DOHH2 (cell line): ENCODE results near the gene RGS13.

Experiments used
- H3F3A ChIP-seq: fragments of 200-600 bp; sonication (generic), shearing (Covaris generic); 2 replicates; pipeline ENCODE4 v1.6.0; 2016; ENCODE audit warnings: antibody characterized with exemption, mild to moderate bottlenecking; ENCODE audit not compliant: control insufficient read depth, insufficient read depth
- H3K27ac ChIP-seq: fragments of 200-600 bp; sonication (generic); 2 replicates; pipeline ENCODE4 v1.5.1; 2014; ENCODE audit warnings: low read depth, mild to moderate bottlenecking, low read length, moderate library complexity
- H3K27me3 ChIP-seq: fragments of 200-600 bp; sonication (generic); 2 replicates; pipeline ENCODE4 v1.6.1; 2014; ENCODE audit warnings: mild to moderate bottlenecking, low read length, mixed read lengths; ENCODE audit not compliant: control insufficient read depth
- H3K36me3 ChIP-seq: fragments of 200-600 bp; sonication (generic); 2 replicates; pipeline ENCODE4 v1.6.1; 2014; ENCODE audit warnings: mild to moderate bottlenecking, low read length, moderate library complexity, mixed read lengths; ENCODE audit not compliant: control insufficient read depth
- H3K4me1 ChIP-seq: fragments of 200-600 bp; sonication (generic); 2 replicates; pipeline ENCODE4 v1.6.1; 2014; ENCODE audit warnings: mild to moderate bottlenecking, low read length, mixed read lengths; ENCODE audit not compliant: control insufficient read depth
- H3K4me2 ChIP-seq: fragments of 200-600 bp; sonication (generic); 2 replicates; pipeline ENCODE4 v1.6.0; 2014; ENCODE audit warnings: mild to moderate bottlenecking, low read length, moderate library complexity
- H3K4me3 ChIP-seq: fragments of 200-600 bp; sonication (generic); 2 replicates; pipeline ENCODE4 v1.5.1; 2014; ENCODE audit warnings: mild to moderate bottlenecking, low read length, mixed read lengths
- H3K79me2 ChIP-seq: fragments of 200-600 bp; sonication (generic); 2 replicates; pipeline ENCODE4 v1.6.1; 2014; ENCODE audit warnings: mild to moderate bottlenecking, low read length, mixed read lengths; ENCODE audit not compliant: control insufficient read depth
- H3K9me2 ChIP-seq: fragments of 200-600 bp; sonication (generic); replicated peaks from 2 replicates; pipeline ENCODE4 v1.6.1; 2014; ENCODE audit warnings: mild to moderate bottlenecking, low read length, mixed read lengths; ENCODE audit not compliant: control insufficient read depth
- H3K9me3 ChIP-seq: fragments of 200-600 bp; sonication (generic); 2 replicates; pipeline ENCODE4 v1.6.1; 2014; ENCODE audit warnings: antibody characterized with exemption, low read length, mixed read lengths; ENCODE audit not compliant: control insufficient read depth, insufficient read depth
- H4K20me1 ChIP-seq: fragments of 200-600 bp; sonication (generic); 2 replicates; pipeline ENCODE4 v1.6.0; 2014; ENCODE audit warnings: low read depth, mild to moderate bottlenecking, antibody characterized with exemption, low read length, moderate library complexity; ENCODE audit not compliant: control insufficient read depth, insufficient read depth
- CTCF ChIP-seq: fragments of 200-600 bp; sonication (generic); IDR thresholded peaks from one replicate; pipeline ENCODE4 v1.5.1; 2014; ENCODE audit warnings: antibody characterized with exemption, mild to moderate bottlenecking, low read depth, low read length; ENCODE audit not compliant: poor library complexity, severe bottlenecking
- EZH2phosphoT487 ChIP-seq: fragments of 200-600 bp; sonication (generic); IDR thresholded peaks from 2 replicates; pipeline ENCODE4 v1.6.1; 2017; ENCODE audit warnings: borderline replicate concordance, mild to moderate bottlenecking, antibody characterized with exemption, low read length, moderate library complexity, mixed read lengths

RGS13 gene

GRCh38 chr1:192595299-192595698, 40.6 kb upstream of the RGS13 start:
- no peaks in the 10 kb centered on the region for H3K9me2 ChIP-seq
- H3K36me3 ChIP-seq, result no peaks in the 10 kb centered on the region
- TF ChIP-seq CTCF, result no peak
- no peaks in the 10 kb centered on the region for H3F3A ChIP-seq
- H3K27me3 ChIP-seq, result no peaks in the 10 kb centered on the region
- no peaks in the 10 kb centered on the region for H3K79me2 ChIP-seq
- no peaks in the 10 kb centered on the region for H4K20me1 ChIP-seq
- H3K27ac ChIP-seq, result no peak overlapping the region
- H3K4me2 ChIP-seq, result no peak overlapping the region
- no peaks in the 10 kb centered on the region for H3K9me3 ChIP-seq
- H3K4me3 ChIP-seq, result no peak overlapping the region
- H3K4me1 ChIP-seq, result no peaks in the 10 kb centered on the region

DNA sequence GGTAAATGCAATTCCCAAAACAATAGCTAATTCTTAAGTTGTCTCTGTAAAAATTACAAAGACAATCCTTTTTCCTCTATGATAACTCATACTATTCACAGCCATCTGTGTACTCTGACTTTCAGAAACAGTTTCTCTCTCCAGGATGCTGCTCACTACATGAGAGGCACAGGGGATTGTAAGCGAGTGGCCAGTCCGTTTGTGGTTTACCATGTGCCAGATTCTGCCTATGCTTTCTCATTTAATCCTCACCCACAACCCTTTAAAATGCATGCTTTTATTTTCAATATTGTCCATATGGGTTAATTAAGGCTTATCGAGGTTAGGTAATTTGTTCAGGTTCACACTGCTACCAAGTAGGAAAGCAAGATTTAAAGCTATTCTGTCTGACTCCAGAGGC, 37.4 kb upstream of the RGS13 start:
- no peaks in the 10 kb centered on the region for H3K9me2 ChIP-seq
- H3K36me3 ChIP-seq, result no peaks in the 10 kb centered on the region
- no peaks in the 10 kb centered on the region for H4K20me1 ChIP-seq
- 0 out of 2 replicates have a peak, but pooled peaks cover 1% of the 10 kb centered on the region for H3F3A ChIP-seq
- H3K9me3 ChIP-seq, result no peaks in the 10 kb centered on the region
- H3K4me2 ChIP-seq, result no peak overlapping the region
- no peak overlapping the region for H3K4me3 ChIP-seq
- TF ChIP-seq EZH2phosphoT487 (no peak), CTCF (no peak)
- H3K4me1 ChIP-seq, result peaks cover 11% of the 10 kb centered on the region; the same call in 1 of the 2 replicates
- no peaks in the 10 kb centered on the region for H3K79me2 ChIP-seq
- no peaks in the 10 kb centered on the region for H3K27me3 ChIP-seq
- H3K27ac ChIP-seq, result no peak overlapping the region

DNA sequence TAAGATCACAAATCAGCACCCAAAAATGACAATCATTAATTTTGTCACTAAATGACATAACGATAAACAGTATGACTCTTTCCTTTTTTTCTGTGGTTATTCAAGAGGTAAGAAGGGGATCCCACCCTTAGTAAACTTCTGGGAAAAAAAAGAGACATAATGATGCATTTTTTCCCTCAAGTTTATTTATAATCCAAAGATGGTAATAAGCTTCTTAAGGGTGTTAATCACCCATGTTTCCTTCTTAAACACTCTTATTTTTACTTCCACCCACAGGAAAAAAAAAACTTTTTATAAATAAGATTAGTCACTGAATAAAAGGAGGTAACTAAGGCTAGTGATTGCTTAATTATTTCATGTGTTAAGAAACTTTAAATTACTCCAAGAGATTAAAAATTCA, 35.7 kb upstream of the RGS13 start:
- Histone ChIP-seq H3F3A (0 out of 2 replicates have a peak, but pooled peaks cover 2% of the 10 kb centered on the region), H3K27me3 (no peaks in the 10 kb centered on the region), H3K9me3 (no peaks in the 10 kb centered on the region), H4K20me1 (no peaks in the 10 kb centered on the region), H3K79me2 (no peaks in the 10 kb centered on the region), H3K4me1 (peaks cover 16% of the 10 kb centered on the region), H3K27ac (no peak overlapping the region), H3K9me2 (no peaks in the 10 kb centered on the region), H3K4me3 (no peak overlapping the region), H3K4me2 (no peak overlapping the region), H3K36me3 (no peaks in the 10 kb centered on the region)
- TF ChIP-seq CTCF (no peak), EZH2phosphoT487 (no peak)

GRCh38 chr1:192601143-192601542, 34.8 kb upstream of the RGS13 start:
- no peaks in the 10 kb centered on the region for H3K36me3 ChIP-seq
- 0 out of 2 replicates have a peak, but pooled peaks cover 2% of the 10 kb centered on the region for H3F3A ChIP-seq
- H3K4me2 ChIP-seq, result no peak overlapping the region
- no peak for TF ChIP-seq CTCF
- TF ChIP-seq EZH2phosphoT487, result no peak
- no peaks in the 10 kb centered on the region for H4K20me1 ChIP-seq
- H3K9me2 ChIP-seq, result no peaks in the 10 kb centered on the region
- H3K4me3 ChIP-seq, result no peak overlapping the region
- H3K79me2 ChIP-seq, result no peaks in the 10 kb centered on the region
- peaks cover 24% of the 10 kb centered on the region for H3K4me1 ChIP-seq
- no peaks in the 10 kb centered on the region for H3K9me3 ChIP-seq
- H3K27me3 ChIP-seq, result no peaks in the 10 kb centered on the region
- H3K27ac ChIP-seq, result no peak overlapping the region
